SU-DHL-6 (cell line): Measurements from ENCODE around the gene KIZ.

ENCODE experiments used
- H2AFZ ChIP-seq: fragments of 200-600 bp; sonication (generic); 2 replicates; pipeline ENCODE4 v1.6.1; 2014; ENCODE audit warnings: low read depth, mild to moderate bottlenecking, moderate library complexity, mixed read lengths, antibody characterized with exemption, low read length; ENCODE audit not compliant: severe bottlenecking
- H3F3A ChIP-seq: fragments of 200-600 bp; shearing (Covaris generic); 2 replicates; pipeline ENCODE4 v1.6.0; 2016; ENCODE audit warnings: antibody characterized with exemption, mild to moderate bottlenecking; ENCODE audit not compliant: insufficient read depth
- H3K27ac ChIP-seq: fragments of 200-600 bp; sonication (generic); 2 replicates; pipeline ENCODE4 v1.5.1; 2016; ENCODE audit warnings: low read depth, mild to moderate bottlenecking, low read length, moderate library complexity, mixed read lengths
- H3K27me3 ChIP-seq: fragments of 200-600 bp; sonication (generic), shearing (Covaris generic); 2 replicates; pipeline ENCODE4 v1.6.0; 2014; ENCODE audit warnings: mild to moderate bottlenecking, low read length
- H3K36me3 ChIP-seq: fragments of 200-600 bp; sonication (generic); 2 replicates; pipeline ENCODE4 v1.6.1; 2014; ENCODE audit warnings: mild to moderate bottlenecking, low read length, mixed read lengths
- H3K4me2 ChIP-seq: fragments of 300-600, 200-600 bp; shearing (Covaris generic), sonication (generic); 2 replicates; pipeline ENCODE4 v1.6.0; 2014; ENCODE audit warnings: low read length, low read depth, mild to moderate bottlenecking; ENCODE audit not compliant: poor library complexity, severe bottlenecking
- H3K4me3 ChIP-seq: fragments of 200-600 bp; sonication (generic); 2 replicates; pipeline ENCODE4 v1.5.1; 2014; ENCODE audit warnings: antibody characterized with exemption, low read length, mild to moderate bottlenecking, mixed read lengths; ENCODE audit not compliant: insufficient read depth, poor library complexity, severe bottlenecking
- H3K79me2 ChIP-seq: fragments of 200-600 bp; sonication (generic); 2 replicates; pipeline ENCODE4 v1.6.1; 2014; ENCODE audit warnings: mild to moderate bottlenecking, low read length, moderate library complexity; ENCODE audit not compliant: insufficient read depth
- H3K9ac ChIP-seq: fragments of 200-600 bp; sonication (generic); 2 replicates; pipeline ENCODE4 v1.7.0; 2014; ENCODE audit warnings: mild to moderate bottlenecking, low read length
- H3K9me2 ChIP-seq: fragments of 200-600 bp; sonication (generic); replicated peaks from 2 replicates; pipeline ENCODE4 v1.6.1; 2014; ENCODE audit warnings: low read length; ENCODE audit not compliant: insufficient read depth
- H3K9me3 ChIP-seq: fragments of 200-600 bp; sonication (generic); 2 replicates; pipeline ENCODE4 v1.6.1; 2014; ENCODE audit warnings: low read length, mixed read lengths; ENCODE audit not compliant: insufficient read depth
- H4K20me1 ChIP-seq: fragments of 200-600 bp; sonication (generic); 2 replicates; pipeline ENCODE4 v1.6.1; 2014; ENCODE audit warnings: low read depth, mild to moderate bottlenecking, antibody characterized with exemption, low read length, moderate library complexity, mixed read lengths
- EZH2phosphoT487 ChIP-seq: fragments of 200-600 bp; sonication (generic), shearing (Covaris generic); conservative IDR thresholded peaks from 2 replicates; pipeline ENCODE4 v1.6.1; 2018; ENCODE audit warnings: mild to moderate bottlenecking, antibody characterized with exemption, low read length, moderate library complexity, mixed read lengths
- TF ChIP-seq, protein P1 (sequence below): fragments of 200-600 bp; sonication (generic); IDR thresholded peaks from one replicate; pipeline ENCODE4 v1.5.1; 2017; ENCODE audit warnings: antibody characterized with exemption, mild to moderate bottlenecking, low read length, moderate library complexity; ENCODE audit not compliant: insufficient read depth, poor library complexity, severe bottlenecking

KIZ gene

DNA sequence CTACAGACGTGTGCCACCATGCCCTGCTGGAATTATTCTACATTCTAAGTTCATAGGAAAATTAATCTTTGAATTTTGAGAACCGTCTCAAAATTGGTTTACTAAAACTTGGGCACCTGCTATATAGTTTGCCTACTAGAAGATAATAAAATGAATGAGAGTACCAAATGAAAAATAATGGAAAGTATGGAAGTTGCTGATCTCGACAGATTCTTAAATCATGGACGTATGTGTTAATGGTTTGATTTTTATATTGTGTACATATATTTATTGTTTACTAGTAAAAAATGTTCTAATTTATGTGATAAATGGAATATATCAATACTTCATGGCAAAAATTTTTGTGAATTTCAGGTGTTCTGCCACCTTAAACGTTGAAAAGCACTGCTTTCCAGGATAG is 60.0 kb downstream of the KIZ start:
- TF ChIP-seq, protein P1, sequence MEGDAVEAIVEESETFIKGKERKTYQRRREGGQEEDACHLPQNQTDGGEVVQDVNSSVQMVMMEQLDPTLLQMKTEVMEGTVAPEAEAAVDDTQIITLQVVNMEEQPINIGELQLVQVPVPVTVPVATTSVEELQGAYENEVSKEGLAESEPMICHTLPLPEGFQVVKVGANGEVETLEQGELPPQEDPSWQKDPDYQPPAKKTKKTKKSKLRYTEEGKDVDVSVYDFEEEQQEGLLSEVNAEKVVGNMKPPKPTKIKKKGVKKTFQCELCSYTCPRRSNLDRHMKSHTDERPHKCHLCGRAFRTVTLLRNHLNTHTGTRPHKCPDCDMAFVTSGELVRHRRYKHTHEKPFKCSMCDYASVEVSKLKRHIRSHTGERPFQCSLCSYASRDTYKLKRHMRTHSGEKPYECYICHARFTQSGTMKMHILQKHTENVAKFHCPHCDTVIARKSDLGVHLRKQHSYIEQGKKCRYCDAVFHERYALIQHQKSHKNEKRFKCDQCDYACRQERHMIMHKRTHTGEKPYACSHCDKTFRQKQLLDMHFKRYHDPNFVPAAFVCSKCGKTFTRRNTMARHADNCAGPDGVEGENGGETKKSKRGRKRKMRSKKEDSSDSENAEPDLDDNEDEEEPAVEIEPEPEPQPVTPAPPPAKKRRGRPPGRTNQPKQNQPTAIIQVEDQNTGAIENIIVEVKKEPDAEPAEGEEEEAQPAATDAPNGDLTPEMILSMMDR: no peak
- TF ChIP-seq EZH2phosphoT487: no peak
- no peaks in the 10 kb centered on the region for H3K36me3 ChIP-seq
- H3K27ac ChIP-seq: no peak overlapping the region
- no peaks in the 10 kb centered on the region for H3K27me3 ChIP-seq
- H3K9ac ChIP-seq: no peak overlapping the region
- no peaks in the 10 kb centered on the region for H3F3A ChIP-seq
- H3K4me3 ChIP-seq: no peak overlapping the region
- H2AFZ ChIP-seq: no peak overlapping the region
- no peaks in the 10 kb centered on the region for H3K9me3 ChIP-seq
- no peak overlapping the region for H3K4me2 ChIP-seq
- H4K20me1 ChIP-seq: no peaks in the 10 kb centered on the region
- no peaks in the 10 kb centered on the region for H3K79me2 ChIP-seq
- H3K9me2 ChIP-seq: no peaks in the 10 kb centered on the region

DNA sequence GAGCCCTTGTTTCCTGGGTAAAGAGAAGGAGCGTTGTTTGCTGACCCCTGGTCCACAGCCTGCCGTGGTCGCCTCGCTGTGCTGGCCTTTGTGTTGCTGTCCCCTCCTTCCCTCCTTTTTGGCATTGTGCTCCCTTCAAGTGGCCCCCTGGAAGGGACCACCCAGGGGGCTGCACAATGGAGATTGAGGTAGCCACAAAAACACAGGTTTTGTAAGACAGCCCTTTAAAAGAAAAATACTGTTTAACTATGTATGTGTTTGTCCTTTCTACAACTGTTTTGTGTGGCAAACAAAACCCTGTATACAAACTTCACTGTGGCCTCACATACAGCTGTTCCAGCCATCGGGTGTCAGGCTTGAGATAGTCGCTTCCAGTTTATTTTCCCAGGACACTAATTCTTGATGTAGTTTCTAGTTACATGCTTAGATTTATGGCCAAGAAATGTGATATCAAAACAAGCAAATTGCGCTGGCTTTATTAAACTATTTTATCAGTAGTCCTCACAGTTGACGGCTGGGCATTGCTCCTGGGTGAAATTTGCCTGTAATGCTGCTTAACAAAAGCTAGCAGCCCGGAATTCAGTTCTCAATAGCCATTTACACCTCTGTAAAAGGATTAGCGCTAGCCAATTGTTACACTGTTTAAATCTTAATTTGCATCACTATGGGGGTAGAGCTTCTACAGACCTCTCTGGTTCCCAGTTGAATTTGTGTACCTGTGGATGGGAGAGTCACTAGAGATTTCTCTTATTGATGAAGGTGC is 64.1 kb downstream of the KIZ start:
- TF ChIP-seq, protein P1: no peak
- no peak for TF ChIP-seq EZH2phosphoT487
- no peak overlapping the region for H3K4me3 ChIP-seq

GRCh38 chr20:21190869-21191268 is 65.0 kb downstream of the KIZ start:
- TF ChIP-seq, protein P1: no peak
- TF ChIP-seq EZH2phosphoT487: no peak
- no peaks in the 10 kb centered on the region for H4K20me1 ChIP-seq
- no peaks in the 10 kb centered on the region for H3K79me2 ChIP-seq
- H3K4me3 ChIP-seq: no peak overlapping the region
- no peak overlapping the region for H2AFZ ChIP-seq
- no peaks in the 10 kb centered on the region for H3K27me3 ChIP-seq
- no peak overlapping the region for H3K4me2 ChIP-seq
- H3K9me2 ChIP-seq: no peaks in the 10 kb centered on the region
- H3K9me3 ChIP-seq: no peaks in the 10 kb centered on the region
- H3K36me3 ChIP-seq: no peaks in the 10 kb centered on the region
- H3K9ac ChIP-seq: no peak overlapping the region
- no peak overlapping the region for H3K27ac ChIP-seq
- no peaks in the 10 kb centered on the region for H3F3A ChIP-seq

More for the DNA sequence above, 64.1 kb downstream of the KIZ start:
- no peak overlapping the region for H2AFZ ChIP-seq
- H3K9me3 ChIP-seq: no peaks in the 10 kb centered on the region
- H3K9ac ChIP-seq: no peak overlapping the region
- no peak overlapping the region for H3K27ac ChIP-seq
- no peaks in the 10 kb centered on the region for H3F3A ChIP-seq
- H3K9me2 ChIP-seq: no peaks in the 10 kb centered on the region
- no peak overlapping the region for H3K4me2 ChIP-seq
- no peaks in the 10 kb centered on the region for H4K20me1 ChIP-seq
- H3K36me3 ChIP-seq: no peaks in the 10 kb centered on the region
- no peaks in the 10 kb centered on the region for H3K27me3 ChIP-seq
- H3K79me2 ChIP-seq: no peaks in the 10 kb centered on the region
